ENCODE results near the gene SOD1.

Gene SOD1

GRCh38 chr21:31682620-31683019 lies 23.1 kb downstream of the SOD1 start:
- no peak overlapping the region for H2AFZ ChIP-seq (ENCODE audit: low read length)
- H3K9me2 ChIP-seq (ENCODE audit: low read depth, low read length), result no peaks in the 10 kb centered on the region
- H3K27ac ChIP-seq (ENCODE audit: low read depth, low read length, poor library complexity, severe bottlenecking), result no peak overlapping the region
- peaks cover 92% of the 10 kb centered on the region for H3K36me3 ChIP-seq (ENCODE audit: insufficient read depth, low read length)
- H3K4me1 ChIP-seq (ENCODE audit: insufficient read depth, low read length, severe bottlenecking), result no peaks in the 10 kb centered on the region
- peaks cover 4% of the 10 kb centered on the region; the same call in 1 of the 2 replicates for H3K79me2 ChIP-seq (ENCODE audit: insufficient read depth, low read length)
- no peaks in the 10 kb centered on the region for H3K9me3 ChIP-seq (ENCODE audit: low read length)
- H3F3A ChIP-seq (ENCODE audit: insufficient read depth, low read length), result no peaks in the 10 kb centered on the region
- H3K4me3 ChIP-seq (ENCODE audit: low read depth, low read length, poor library complexity, severe bottlenecking), result no peak overlapping the region
- no peak for TF ChIP-seq EZH2 (IDR thresholded peaks at IDR 0.05; ENCODE audit: borderline replicate concordance, low read length)
- TF ChIP-seq, protein P1, sequence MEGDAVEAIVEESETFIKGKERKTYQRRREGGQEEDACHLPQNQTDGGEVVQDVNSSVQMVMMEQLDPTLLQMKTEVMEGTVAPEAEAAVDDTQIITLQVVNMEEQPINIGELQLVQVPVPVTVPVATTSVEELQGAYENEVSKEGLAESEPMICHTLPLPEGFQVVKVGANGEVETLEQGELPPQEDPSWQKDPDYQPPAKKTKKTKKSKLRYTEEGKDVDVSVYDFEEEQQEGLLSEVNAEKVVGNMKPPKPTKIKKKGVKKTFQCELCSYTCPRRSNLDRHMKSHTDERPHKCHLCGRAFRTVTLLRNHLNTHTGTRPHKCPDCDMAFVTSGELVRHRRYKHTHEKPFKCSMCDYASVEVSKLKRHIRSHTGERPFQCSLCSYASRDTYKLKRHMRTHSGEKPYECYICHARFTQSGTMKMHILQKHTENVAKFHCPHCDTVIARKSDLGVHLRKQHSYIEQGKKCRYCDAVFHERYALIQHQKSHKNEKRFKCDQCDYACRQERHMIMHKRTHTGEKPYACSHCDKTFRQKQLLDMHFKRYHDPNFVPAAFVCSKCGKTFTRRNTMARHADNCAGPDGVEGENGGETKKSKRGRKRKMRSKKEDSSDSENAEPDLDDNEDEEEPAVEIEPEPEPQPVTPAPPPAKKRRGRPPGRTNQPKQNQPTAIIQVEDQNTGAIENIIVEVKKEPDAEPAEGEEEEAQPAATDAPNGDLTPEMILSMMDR (IDR thresholded peaks at IDR 0.05; ENCODE audit: low read length), result no peak
- H3K4me2 ChIP-seq (ENCODE audit: low read length), result no peak overlapping the region
- no peaks in the 10 kb centered on the region for H3K27me3 ChIP-seq (ENCODE audit: insufficient read depth, low read length)
- H4K20me1 ChIP-seq (ENCODE audit: insufficient read depth, low read length), result no peaks in the 10 kb centered on the region; the same call in 1 of the 2 replicates
- no peak overlapping the region for H3K9ac ChIP-seq (ENCODE audit: low read length)

- no peaks in the 10 kb centered on the region for H3K4me1 ChIP-seq (ENCODE audit: insufficient read depth, low read length, severe bottlenecking)
- H2AFZ ChIP-seq (ENCODE audit: low read length), result no peak overlapping the region
- no peaks in the 10 kb centered on the region for H3K27me3 ChIP-seq (ENCODE audit: insufficient read depth, low read length)
- TF ChIP-seq, protein P1 (IDR thresholded peaks at IDR 0.05; ENCODE audit: low read length), result 0 out of 2 replicates have a peak, but pooled peaks have one; percentile 14
- no peak for TF ChIP-seq EZH2 (IDR thresholded peaks at IDR 0.05; ENCODE audit: borderline replicate concordance, low read length)
- no peak overlapping the region for H3K4me2 ChIP-seq (ENCODE audit: low read length)
- no peaks in the 10 kb centered on the region for H3K9me3 ChIP-seq (ENCODE audit: low read length)
- H3F3A ChIP-seq (ENCODE audit: insufficient read depth, low read length), result no peaks in the 10 kb centered on the region
- peaks cover 94% of the 10 kb centered on the region for H3K36me3 ChIP-seq (ENCODE audit: insufficient read depth, low read length)
- no peak overlapping the region for H3K4me3 ChIP-seq (ENCODE audit: low read depth, low read length, poor library complexity, severe bottlenecking)
- no peak overlapping the region for H3K9ac ChIP-seq (ENCODE audit: low read length)
- H3K79me2 ChIP-seq (ENCODE audit: insufficient read depth, low read length), result peaks cover 4% of the 10 kb centered on the region; the same call in 1 of the 2 replicates
- H3K9me2 ChIP-seq (ENCODE audit: low read depth, low read length), result no peaks in the 10 kb centered on the region
- no peaks in the 10 kb centered on the region; the same call in 1 of the 2 replicates for H4K20me1 ChIP-seq (ENCODE audit: insufficient read depth, low read length)
- no peak overlapping the region for H3K27ac ChIP-seq (ENCODE audit: low read depth, low read length, poor library complexity, severe bottlenecking)
These were observed 23.5 kb downstream of the SOD1 start for GRCh38 chr21:31683029-31683428.

DNA sequence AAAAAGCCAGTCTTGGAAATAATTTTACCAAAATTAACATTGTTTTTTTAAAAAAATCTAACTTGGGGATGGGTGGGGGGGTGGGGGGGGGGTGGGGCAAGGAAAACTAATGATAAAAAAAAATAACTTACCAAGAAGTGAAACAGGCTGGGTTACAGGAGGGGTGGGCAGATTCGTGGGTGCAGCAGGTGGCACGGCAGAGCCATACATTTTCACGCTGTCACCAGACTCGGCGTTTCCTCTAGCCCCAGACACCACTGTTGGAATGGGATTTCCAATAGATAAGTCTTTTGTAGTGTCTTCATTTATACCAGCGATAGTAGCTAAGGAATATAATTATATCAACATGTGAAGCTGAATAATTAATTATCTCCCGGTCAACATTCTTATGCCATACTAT lies 25.4 kb downstream of the SOD1 start:
- Histone ChIP-seq H3K9ac (ENCODE audit: low read length) (no peak overlapping the region), H3F3A (ENCODE audit: insufficient read depth, low read length) (no peaks in the 10 kb centered on the region), H3K9me3 (ENCODE audit: low read length) (no peaks in the 10 kb centered on the region), H3K4me1 (ENCODE audit: insufficient read depth, low read length, severe bottlenecking) (no peaks in the 10 kb centered on the region), H3K4me2 (ENCODE audit: low read length) (no peak overlapping the region), H3K4me3 (ENCODE audit: low read depth, low read length, poor library complexity, severe bottlenecking) (no peak overlapping the region), H2AFZ (ENCODE audit: low read length) (no peak overlapping the region), H3K9me2 (ENCODE audit: low read depth, low read length) (no peaks in the 10 kb centered on the region), H3K36me3 (ENCODE audit: insufficient read depth, low read length) (peaks cover 93% of the 10 kb centered on the region), H3K27ac (ENCODE audit: low read depth, low read length, poor library complexity, severe bottlenecking) (no peak overlapping the region), H4K20me1 (ENCODE audit: insufficient read depth, low read length) (no peaks in the 10 kb centered on the region; the same call in 1 of the 2 replicates), H3K79me2 (ENCODE audit: insufficient read depth, low read length) (peaks cover 4% of the 10 kb centered on the region; the same call in 1 of the 2 replicates), H3K27me3 (ENCODE audit: insufficient read depth, low read length) (no peaks in the 10 kb centered on the region)
- TF ChIP-seq EZH2 (IDR thresholded peaks at IDR 0.05; ENCODE audit: borderline replicate concordance, low read length), result no peak
- TF ChIP-seq, protein P1 (IDR thresholded peaks at IDR 0.05; ENCODE audit: low read length), result no peak

Measured in OCI-LY1 (cell line).